HAP-1 (cell line): ENCODE measurements around the gene IQGAP3.
"Not testable (repeated sequence)": the region's sequence is repeated elsewhere in the genome, so short reads cannot be mapped to it uniquely, and the experiment has no call there.

Experiments used
- DNase-seq, 2 experiments: peaks; one replicate each; pipeline ENCODE4 v3.0.0-alpha.2; 2016 to 2020; ENCODE audit warnings: low spot score in 2 of 2
- H3K27me3 ChIP-seq: fragments of 250-450 bp; sonication (Bioruptor Pico); 2 replicates; pipeline ENCODE4 v1.5.1; 2020; ENCODE audit warnings: low read depth, mild to moderate bottlenecking, moderate library complexity
- H3K36me3 ChIP-seq: fragments of 250-450 bp; sonication (Bioruptor Pico); replicated peaks from 2 replicates; pipeline ENCODE4 v1.5.1; 2020; ENCODE audit warnings: mild to moderate bottlenecking
- H3K4me1 ChIP-seq: fragments of 250-450 bp; sonication (Bioruptor Pico); 2 replicates; pipeline ENCODE4 v1.5.1; 2020; ENCODE audit warnings: mild to moderate bottlenecking
- H3K4me3 ChIP-seq: fragments of 250-450 bp; sonication (Bioruptor Pico); 2 replicates; pipeline ENCODE4 v1.5.1; 2020; ENCODE audit warnings: mild to moderate bottlenecking, moderate library complexity
- H3K9me3 ChIP-seq: fragments of 250-450 bp; sonication (Bioruptor Pico); 2 replicates; pipeline ENCODE4 v1.5.1; 2020; ENCODE audit warnings: mild to moderate bottlenecking, moderate library complexity
- in situ Hi-C: fragments of 300-500 bp; cut with MboI; formaldehyde crosslinking; loops from 3 replicates; pipeline ENCODE4 v1.14.3; 2020; ENCODE audit warnings: low sequenced_read_pairs, inconsistent platforms, mixed read lengths

The IQGAP3 gene, protein sequence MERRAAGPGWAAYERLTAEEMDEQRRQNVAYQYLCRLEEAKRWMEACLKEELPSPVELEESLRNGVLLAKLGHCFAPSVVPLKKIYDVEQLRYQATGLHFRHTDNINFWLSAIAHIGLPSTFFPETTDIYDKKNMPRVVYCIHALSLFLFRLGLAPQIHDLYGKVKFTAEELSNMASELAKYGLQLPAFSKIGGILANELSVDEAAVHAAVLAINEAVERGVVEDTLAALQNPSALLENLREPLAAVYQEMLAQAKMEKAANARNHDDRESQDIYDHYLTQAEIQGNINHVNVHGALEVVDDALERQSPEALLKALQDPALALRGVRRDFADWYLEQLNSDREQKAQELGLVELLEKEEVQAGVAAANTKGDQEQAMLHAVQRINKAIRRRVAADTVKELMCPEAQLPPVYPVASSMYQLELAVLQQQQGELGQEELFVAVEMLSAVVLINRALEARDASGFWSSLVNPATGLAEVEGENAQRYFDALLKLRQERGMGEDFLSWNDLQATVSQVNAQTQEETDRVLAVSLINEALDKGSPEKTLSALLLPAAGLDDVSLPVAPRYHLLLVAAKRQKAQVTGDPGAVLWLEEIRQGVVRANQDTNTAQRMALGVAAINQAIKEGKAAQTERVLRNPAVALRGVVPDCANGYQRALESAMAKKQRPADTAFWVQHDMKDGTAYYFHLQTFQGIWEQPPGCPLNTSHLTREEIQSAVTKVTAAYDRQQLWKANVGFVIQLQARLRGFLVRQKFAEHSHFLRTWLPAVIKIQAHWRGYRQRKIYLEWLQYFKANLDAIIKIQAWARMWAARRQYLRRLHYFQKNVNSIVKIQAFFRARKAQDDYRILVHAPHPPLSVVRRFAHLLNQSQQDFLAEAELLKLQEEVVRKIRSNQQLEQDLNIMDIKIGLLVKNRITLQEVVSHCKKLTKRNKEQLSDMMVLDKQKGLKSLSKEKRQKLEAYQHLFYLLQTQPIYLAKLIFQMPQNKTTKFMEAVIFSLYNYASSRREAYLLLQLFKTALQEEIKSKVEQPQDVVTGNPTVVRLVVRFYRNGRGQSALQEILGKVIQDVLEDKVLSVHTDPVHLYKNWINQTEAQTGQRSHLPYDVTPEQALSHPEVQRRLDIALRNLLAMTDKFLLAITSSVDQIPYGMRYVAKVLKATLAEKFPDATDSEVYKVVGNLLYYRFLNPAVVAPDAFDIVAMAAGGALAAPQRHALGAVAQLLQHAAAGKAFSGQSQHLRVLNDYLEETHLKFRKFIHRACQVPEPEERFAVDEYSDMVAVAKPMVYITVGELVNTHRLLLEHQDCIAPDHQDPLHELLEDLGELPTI (N-terminal part only)

DNA sequence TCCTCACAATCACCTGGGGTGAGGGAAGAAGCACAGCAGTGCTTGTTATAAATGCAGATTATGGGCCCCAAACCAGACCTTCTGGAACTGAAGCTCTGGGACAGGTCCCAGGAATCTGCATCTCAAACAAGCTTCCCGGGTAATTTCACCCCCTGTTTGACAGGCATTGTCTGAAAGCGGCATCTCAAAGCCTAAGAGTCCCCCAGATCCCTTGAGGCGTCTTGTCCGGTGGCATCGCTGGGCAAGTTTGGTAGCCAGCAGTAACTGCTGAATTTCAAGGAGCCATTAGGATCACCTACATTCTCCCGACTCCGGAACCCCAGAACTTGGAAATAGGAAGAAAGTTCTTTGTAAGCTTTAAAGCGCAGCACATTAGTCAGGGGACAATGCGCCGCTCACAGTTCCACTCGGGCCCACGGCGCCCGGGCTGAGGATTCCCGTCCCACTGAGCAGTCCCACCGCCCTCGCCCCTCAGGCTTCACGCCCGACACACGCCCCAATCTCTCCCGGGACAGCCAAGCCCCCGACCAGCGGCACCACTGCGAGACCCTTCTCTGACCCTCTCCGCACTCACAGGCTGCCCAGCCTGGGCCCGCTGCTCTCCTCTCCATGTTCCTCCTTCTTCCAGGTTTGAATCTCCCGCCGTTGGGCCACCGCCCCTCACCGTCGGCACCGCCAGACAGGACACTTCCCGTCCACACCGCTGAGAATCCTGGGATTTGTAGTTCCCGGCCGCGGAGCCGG lies at the start of gene IQGAP3:
IQGAP3 (minus strand) TSS at position 647 of the 744 bp plus-strand sequence; CDS start at position 611, 36 bp downstream.
- Histone ChIP-seq H3K4me1 (peaks cover 5% of the 10 kb centered on the region; the same call in 1 of the 2 replicates), H3K27me3 (0 out of 2 replicates have a peak, but pooled peaks cover 2% of the 10 kb centered on the region), H3K4me3 (peak within 1 kb of the TSS; percentile 75), H3K9me3 (no peaks in the 10 kb centered on the region), H3K36me3 (peaks cover 10% of the 10 kb centered on the region)
- DNase-seq, result peak; percentile 66 to 90
- in situ Hi-C loops, result no loop called here

DNA sequence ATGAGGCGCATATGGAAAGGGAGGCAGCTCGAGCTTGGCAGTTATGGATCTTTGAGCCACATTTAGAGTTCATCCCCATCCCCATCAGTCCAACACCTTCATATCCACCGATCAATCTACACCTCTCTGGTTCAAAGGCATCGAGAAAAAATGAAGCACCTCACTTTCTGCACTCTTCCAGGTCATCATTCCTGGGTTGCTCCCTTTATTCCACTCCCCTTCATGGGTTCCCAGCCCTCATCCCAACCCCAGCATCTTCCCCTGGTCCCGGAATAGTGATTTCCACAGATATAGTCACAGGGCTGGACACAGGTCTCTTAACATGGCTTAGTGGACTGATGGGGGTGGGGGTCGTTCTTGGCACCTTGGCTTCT lies 47.2 kb upstream of the IQGAP3 start:
- H3K36me3 ChIP-seq, result no peaks in the 10 kb centered on the region
- H3K4me3 ChIP-seq, result no peak overlapping the region
- DNase-seq, result no peak
- in situ Hi-C loops, result no loop called here
- H3K27me3 ChIP-seq, result peaks cover 20% of the 10 kb centered on the region
- H3K4me1 ChIP-seq, result peaks cover 9% of the 10 kb centered on the region
- no peaks in the 10 kb centered on the region for H3K9me3 ChIP-seq

DNA sequence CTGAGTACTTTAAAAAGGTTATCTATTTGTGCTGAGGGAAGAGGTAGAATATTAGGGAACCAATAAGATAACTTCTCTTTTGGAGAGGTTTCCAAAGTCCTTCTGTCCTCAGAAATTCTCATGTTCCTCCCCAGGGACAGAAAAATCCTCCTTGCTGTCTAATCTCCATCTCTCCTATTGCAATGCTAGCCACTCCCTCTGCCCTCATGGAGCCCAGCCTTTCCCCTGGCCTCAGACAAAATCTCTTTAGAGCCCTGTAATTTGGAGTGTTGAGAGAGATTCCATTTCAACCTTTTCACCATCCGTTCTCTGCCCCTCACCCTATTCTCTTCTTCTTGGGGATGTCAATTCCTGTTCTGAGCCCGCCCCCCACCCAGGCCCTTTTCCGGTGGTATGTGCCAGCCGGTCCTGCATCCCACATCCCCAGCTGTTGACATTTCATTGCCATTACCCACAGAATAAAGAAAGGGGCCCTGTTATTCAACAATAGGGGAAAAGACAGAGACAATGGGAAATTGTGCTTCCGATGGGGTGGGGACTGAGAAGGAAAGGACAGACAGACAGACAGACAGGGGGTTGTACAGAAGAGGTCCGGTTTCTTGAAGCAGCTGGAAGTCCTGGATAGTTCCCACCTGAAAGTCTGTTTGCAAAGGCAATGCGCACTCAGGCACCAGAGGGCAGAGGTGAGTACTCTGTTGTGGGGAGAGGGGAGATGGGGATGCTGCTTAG lies 46.7 kb upstream of the IQGAP3 start, which contains the start of gene HAPLN2:
HAPLN2 (plus strand) TSS at position 563 of the 729 bp plus-strand sequence. CDS start 4,076 bp downstream, outside the sequence.
- Histone ChIP-seq H3K4me3 (no peak within 1 kb of the TSS), H3K9me3 (no peaks in the 10 kb centered on the region), H3K4me1 (peaks cover 9% of the 10 kb centered on the region), H3K27me3 (peaks cover 20% of the 10 kb centered on the region), H3K36me3 (no peaks in the 10 kb centered on the region)
- peak; percentile 34 to 66 for DNase-seq
- in situ Hi-C loops, result no loop called here

DNA sequence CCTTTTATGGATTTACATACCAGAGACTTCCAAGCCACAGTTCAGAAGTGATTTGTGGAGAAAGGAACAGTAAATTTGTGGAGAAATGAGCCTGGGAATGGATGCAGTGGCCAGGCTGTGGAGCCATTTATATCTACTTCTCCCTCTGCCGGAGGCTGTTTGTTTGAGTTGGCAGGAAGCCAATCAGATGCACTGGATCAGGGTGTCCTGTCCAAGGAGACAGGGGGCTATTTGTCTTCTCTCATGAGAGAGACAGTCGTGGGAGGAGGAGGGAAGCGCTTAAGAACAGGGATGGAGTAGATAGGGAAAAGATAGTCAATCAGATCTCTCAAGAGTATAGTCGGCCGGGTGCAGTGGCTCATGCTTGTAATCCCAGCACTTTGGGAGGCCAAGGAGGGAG lies 44.1 kb upstream of the IQGAP3 start:
- DNase-seq, result peak; percentile 13 to 69
- Histone ChIP-seq H3K9me3 (no peaks in the 10 kb centered on the region), H3K4me3 (no peak overlapping the region), H3K27me3 (peaks cover 20% of the 10 kb centered on the region), H3K4me1 (peaks cover 9% of the 10 kb centered on the region), H3K36me3 (no peaks in the 10 kb centered on the region)
- in situ Hi-C loops, result no loop called here

DNA sequence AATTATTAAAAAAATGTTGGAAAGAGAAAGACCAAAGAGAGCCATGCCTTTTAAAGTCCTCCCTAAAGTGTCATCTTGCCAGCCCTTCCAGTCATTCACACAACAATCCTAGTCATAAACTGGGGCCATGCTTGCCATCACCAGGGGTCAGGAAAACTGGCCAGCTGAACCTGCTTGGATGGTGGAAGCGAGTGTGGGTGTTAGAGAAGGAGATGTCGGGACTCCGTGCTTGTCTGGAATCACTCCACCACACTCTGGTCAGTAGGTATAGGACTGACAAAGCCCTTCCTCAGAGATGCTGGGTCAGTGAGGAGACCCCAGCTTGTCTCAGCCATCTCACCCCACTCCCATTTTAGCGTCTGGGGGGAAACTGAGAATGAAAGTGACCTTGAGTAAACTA lies 43.6 kb upstream of the IQGAP3 start:
- H3K9me3 ChIP-seq, result no peaks in the 10 kb centered on the region
- peaks cover 20% of the 10 kb centered on the region for H3K27me3 ChIP-seq
- no peak for DNase-seq
- in situ Hi-C loops, result no loop called here
- H3K4me1 ChIP-seq, result peaks cover 9% of the 10 kb centered on the region
- no peak overlapping the region for H3K4me3 ChIP-seq
- no peaks in the 10 kb centered on the region for H3K36me3 ChIP-seq

DNA sequence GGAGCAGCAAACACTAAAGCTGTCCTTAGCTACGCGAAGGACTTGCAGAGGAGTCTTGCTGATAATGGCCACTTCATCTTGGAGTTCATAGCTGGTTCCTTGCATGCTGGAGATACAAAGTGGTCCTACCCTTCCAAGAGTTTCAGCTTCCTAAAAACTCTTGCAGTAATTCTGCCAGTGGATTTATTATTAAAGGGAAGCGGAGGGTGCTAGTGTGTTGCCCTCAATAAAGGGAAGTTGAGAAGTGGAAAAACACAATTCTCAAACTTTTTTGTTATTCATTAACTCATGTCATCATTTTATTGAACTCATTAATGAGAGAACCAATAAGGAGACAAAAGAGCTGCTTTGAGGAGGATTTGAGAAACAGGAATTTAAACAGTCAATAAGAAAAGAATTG lies 40.3 kb upstream of the IQGAP3 start:
- in situ Hi-C loops, result no loop called here
- Histone ChIP-seq H3K4me3 (no peak overlapping the region), H3K9me3 (no peaks in the 10 kb centered on the region), H3K27me3 (peaks cover 2% of the 10 kb centered on the region; the same call in 1 of the 2 replicates), H3K4me1 (peaks cover 9% of the 10 kb centered on the region), H3K36me3 (no peaks in the 10 kb centered on the region)
- no peak for DNase-seq

DNA sequence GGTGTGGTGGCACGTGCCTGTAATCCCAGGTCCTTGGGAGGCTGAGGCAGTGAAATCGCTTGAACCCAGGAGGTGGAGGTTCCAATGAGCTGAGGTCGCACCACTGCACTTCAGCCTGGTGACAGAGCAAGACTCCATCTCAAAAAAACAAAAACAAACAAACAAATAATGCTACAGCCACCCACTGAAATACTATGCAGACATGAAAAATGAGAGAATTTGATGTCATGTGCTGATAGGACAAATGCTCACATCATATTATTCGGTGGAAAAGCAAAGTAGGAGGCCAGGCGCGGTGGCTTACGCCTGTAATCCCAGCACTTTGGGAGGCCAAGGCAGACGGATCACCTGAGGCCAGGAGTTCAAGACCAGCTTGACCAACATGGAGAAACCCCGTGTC lies 37.7 kb upstream of the IQGAP3 start:
- H3K4me3 ChIP-seq, H3K27me3 ChIP-seq, DNase-seq, in situ Hi-C loops, H3K36me3 ChIP-seq, H3K4me1 ChIP-seq, H3K9me3 ChIP-seq: not testable (repeated sequence)

DNA sequence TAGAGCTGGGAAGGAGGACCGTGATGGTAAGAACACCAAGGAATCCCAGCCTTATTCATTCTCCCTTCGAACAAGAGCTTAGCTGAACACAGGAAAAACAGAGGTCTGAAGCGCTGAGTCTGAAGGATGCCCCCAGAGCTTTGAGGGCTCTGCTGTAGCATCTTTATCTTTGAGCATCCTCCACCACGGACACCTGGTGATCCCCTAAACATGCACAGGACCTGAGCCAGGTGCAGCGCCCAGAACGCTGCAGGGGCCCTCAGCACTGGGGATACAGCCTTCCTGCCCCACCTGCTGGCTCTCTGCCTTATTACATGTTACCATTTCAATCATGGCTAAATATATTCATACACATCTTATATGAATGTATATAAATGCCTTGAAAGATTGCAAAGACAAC lies 36.6 kb upstream of the IQGAP3 start:
- Histone ChIP-seq H3K9me3 (no peaks in the 10 kb centered on the region), H3K27me3 (no peaks in the 10 kb centered on the region; the same call in 1 of the 2 replicates), H3K4me1 (no peaks in the 10 kb centered on the region), H3K36me3 (no peaks in the 10 kb centered on the region), H3K4me3 (no peak overlapping the region)
- in situ Hi-C loops, result no loop called here
- DNase-seq, result peak in 1 of 2 experiments; percentile 65

DNA sequence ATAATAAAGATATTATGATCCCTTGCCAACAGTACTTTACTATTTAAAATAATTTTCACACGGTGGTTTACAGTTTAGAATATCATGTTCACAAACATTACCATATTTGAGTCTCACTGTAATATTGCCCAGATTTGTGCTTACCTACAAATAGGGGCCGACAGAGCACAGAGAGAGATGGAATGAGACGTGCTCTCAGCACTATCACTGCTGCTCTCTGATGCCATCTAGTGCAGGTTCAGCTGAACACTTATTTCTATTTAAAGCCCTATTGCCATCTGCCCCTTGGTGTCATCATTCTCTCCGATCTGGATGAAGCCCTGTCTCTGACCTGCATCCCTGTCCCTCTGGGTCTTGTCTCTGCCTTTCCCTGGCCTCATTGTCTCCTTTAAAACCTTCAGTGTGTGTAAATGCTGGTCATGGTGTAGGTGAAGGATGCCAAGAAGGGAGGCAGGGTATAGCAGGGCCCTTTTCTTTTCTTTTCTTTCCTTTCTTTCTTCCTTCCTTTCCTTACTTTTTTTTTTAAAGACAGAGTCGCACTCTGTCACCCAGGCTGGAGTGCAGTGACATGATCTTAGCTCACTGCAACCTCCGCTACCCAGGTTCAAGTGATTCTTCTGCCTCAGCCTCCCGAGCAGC lies 35.8 kb upstream of the IQGAP3 start:
- in situ Hi-C loops, result no loop called here
- no peaks in the 10 kb centered on the region for H3K4me1 ChIP-seq
- H3K9me3 ChIP-seq, result no peaks in the 10 kb centered on the region
- H3K27me3 ChIP-seq, result no peaks in the 10 kb centered on the region; the same call in 1 of the 2 replicates
- no peak overlapping the region for H3K4me3 ChIP-seq
- peak; percentile 73 to 78 for DNase-seq
- no peaks in the 10 kb centered on the region for H3K36me3 ChIP-seq

DNA sequence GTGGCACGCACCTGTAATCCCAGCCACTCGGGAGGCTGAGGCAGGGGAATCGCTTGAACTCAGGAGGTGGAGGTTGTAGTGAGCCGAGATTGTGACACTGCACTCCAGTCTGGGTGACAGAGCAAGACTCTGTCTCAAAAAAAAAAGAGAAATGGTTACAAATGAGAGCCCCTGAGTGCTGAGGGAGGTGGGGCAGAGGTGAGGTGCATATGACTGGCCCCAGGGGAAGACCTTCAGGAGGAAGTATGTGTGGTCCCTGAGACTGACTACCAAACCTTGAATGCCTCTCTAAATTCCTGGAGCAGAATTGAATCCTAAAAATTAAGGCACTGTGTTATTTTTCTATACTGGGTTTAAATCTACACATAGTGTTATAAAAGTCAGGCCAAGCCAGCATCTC lies 35.0 kb upstream of the IQGAP3 start:
- H3K9me3 ChIP-seq, H3K27me3 ChIP-seq, H3K36me3 ChIP-seq, H3K4me3 ChIP-seq, DNase-seq, H3K4me1 ChIP-seq, in situ Hi-C loops: not testable (repeated sequence)

DNA sequence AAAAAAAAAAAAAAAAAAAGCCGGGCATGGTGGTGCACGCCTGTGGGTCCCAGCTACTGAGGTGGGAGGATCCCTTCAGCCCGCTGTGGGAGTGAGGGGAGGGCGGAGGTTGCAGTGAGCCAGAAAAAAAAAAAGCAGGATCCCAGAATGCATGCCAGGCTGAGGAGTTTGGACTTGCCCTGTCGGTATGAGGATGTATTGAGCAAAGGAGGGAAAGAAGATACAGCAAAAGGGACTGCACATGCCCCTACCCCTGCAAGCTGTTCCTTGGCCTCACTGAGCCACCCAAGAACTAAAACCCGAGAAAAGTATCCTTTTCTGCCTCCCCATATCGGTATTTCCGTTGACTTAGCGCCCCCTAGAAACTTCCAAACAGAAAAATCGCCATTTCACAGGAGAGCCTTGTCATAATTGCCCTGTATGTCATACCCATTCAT lies 30.2 kb upstream of the IQGAP3 start:
- H3K27me3 ChIP-seq, result no peaks in the 10 kb centered on the region
- no peak overlapping the region for H3K4me3 ChIP-seq
- in situ Hi-C loops, result no loop called here
- H3K4me1 ChIP-seq, result peaks cover 14% of the 10 kb centered on the region
- peaks cover 19% of the 10 kb centered on the region for H3K36me3 ChIP-seq
- peak in 1 of 2 experiments; percentile 51 for DNase-seq
- H3K9me3 ChIP-seq, result no peaks in the 10 kb centered on the region

DNA sequence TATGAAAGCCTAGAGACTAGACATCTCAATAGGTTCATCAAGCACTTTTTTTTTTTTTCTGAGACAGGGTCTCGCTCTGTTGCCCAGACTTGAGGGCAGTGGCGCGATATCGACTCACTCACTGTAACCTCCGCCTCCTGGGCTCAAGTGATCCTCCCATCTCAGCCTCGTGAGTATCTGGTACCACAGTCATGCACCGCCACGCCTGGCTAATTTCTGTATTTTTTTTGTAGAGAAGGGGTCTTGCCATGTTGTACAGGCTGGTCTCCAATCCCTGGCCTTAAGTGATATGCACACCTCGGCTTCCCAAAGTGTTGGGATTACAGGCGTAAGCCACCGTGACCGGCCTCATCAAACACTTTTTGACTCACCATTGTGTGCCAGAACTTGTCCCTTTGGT lies 29.5 kb upstream of the IQGAP3 start:
- no peak for DNase-seq
- H3K36me3 ChIP-seq, result peaks cover 26% of the 10 kb centered on the region
- in situ Hi-C loops, result no loop called here
- peaks cover 14% of the 10 kb centered on the region for H3K4me1 ChIP-seq
- H3K9me3 ChIP-seq, result no peaks in the 10 kb centered on the region
- H3K27me3 ChIP-seq, result no peaks in the 10 kb centered on the region
- peak overlapping the region; percentile 71 for H3K4me3 ChIP-seq
